GM18517 (cell line): ENCODE measurements around the gene EFNA5.

Experiments used
- ATAC-seq: cut with Tn5 transposase; IDR thresholded peaks from one replicate; pipeline ENCODE4 v1.9.1; 2021; ENCODE audit warnings: mild to moderate bottlenecking, moderate library complexity; ENCODE audit not compliant: unreplicated experiment

EFNA5 gene

GRCh38 chr5:107673039-107673367 is 2.3 kb upstream of the EFNA5 start:
- ATAC-seq, result no peak

GRCh38 chr5:107672211-107673038 is 1.7 kb upstream of the EFNA5 start:
- ATAC-seq, result no peak

- ATAC-seq, result no peak
Measured at GRCh38 chr5:107671742-107672210, 1.0 kb upstream of the EFNA5 start.

GRCh38 chr5:107670087-107670931 is 428 bp downstream of the EFNA5 start:
- no peak for ATAC-seq

- no peak for ATAC-seq
Measured at GRCh38 chr5:107669096-107670031, 1.4 kb downstream of the EFNA5 start.

- ATAC-seq, result no peak
Measured at GRCh38 chr5:107668154-107669095, 2.3 kb downstream of the EFNA5 start.

- ATAC-seq, result no peak
Measured at GRCh38 chr5:107666051-107666655, 4.6 kb downstream of the EFNA5 start.

GRCh38 chr5:107665036-107665570 is 5.6 kb downstream of the EFNA5 start:
- no peak for ATAC-seq

- ATAC-seq, result no peak
Measured at GRCh38 chr5:107663697-107664096, 7.0 kb downstream of the EFNA5 start.

GRCh38 chr5:107661650-107662044 is 9.1 kb downstream of the EFNA5 start:
- ATAC-seq, result no peak

GRCh38 chr5:107661038-107661649 is 9.6 kb downstream of the EFNA5 start:
- no peak for ATAC-seq

- ATAC-seq, result no peak
Measured at GRCh38 chr5:107658528-107658927, 12.2 kb downstream of the EFNA5 start.

GRCh38 chr5:107655831-107656230 is 14.9 kb downstream of the EFNA5 start:
- ATAC-seq, result no peak

GRCh38 chr5:107654827-107655226 is 15.9 kb downstream of the EFNA5 start:
- no peak for ATAC-seq

GRCh38 chr5:107653685-107654084 is 17.1 kb downstream of the EFNA5 start:
- ATAC-seq, result no peak

- no peak for ATAC-seq
Measured at GRCh38 chr5:107652839-107653607, 17.7 kb downstream of the EFNA5 start.

GRCh38 chr5:107652408-107652807 is 18.3 kb downstream of the EFNA5 start:
- ATAC-seq, result no peak

- no peak for ATAC-seq
Measured at GRCh38 chr5:107651325-107651724, 19.4 kb downstream of the EFNA5 start.
